ENCODE data around the gene MVK.

- TF ChIP-seq CTCF (IDR thresholded peaks at IDR 0.05) (no peak), POLR2A (IDR thresholded peaks at IDR 0.05) (no peak)
Measured at GRCh38 chr12:109557805-109558204, 15.8 kb upstream of the MVK start.

All from body of pancreas (tissue), 4 donors.